HL-60 (cell line): ENCODE measurements around the gene ANO3.

Source experiments
- SPI1 ChIP-seq: IDR thresholded peaks from 2 replicates; pipeline ENCODE4 v1.6.1; 2012; ENCODE audit warnings: low read depth, mild to moderate bottlenecking, borderline replicate concordance
- TF ChIP-seq, protein P1 (sequence below): IDR thresholded peaks from one replicate; pipeline ENCODE4 v1.5.1; 2011; ENCODE audit warnings: low read length, control low read depth, inconsistent platforms; ENCODE audit not compliant: insufficient read depth

DNA sequence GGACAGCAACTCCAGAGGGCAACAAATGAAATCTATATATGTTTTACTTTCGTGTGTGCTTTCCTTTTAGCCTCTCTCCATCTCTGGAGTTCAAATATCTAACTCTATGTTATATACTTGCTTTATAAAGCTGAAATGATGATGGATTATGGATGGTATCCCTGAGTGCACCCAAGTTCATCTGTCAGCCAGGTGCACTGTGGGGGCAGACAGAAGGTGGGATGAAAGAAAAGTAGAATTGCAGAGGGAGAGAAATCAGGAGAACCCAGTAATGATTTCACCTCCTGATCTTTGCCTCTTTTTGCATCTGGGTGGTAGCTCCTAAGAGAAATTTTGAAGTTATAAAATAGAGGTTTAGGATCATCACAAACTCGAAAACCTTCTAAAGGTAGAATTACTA is 237.7 kb downstream of the ANO3 start:
- TF ChIP-seq SPI1 = no peak
- TF ChIP-seq, protein P1, sequence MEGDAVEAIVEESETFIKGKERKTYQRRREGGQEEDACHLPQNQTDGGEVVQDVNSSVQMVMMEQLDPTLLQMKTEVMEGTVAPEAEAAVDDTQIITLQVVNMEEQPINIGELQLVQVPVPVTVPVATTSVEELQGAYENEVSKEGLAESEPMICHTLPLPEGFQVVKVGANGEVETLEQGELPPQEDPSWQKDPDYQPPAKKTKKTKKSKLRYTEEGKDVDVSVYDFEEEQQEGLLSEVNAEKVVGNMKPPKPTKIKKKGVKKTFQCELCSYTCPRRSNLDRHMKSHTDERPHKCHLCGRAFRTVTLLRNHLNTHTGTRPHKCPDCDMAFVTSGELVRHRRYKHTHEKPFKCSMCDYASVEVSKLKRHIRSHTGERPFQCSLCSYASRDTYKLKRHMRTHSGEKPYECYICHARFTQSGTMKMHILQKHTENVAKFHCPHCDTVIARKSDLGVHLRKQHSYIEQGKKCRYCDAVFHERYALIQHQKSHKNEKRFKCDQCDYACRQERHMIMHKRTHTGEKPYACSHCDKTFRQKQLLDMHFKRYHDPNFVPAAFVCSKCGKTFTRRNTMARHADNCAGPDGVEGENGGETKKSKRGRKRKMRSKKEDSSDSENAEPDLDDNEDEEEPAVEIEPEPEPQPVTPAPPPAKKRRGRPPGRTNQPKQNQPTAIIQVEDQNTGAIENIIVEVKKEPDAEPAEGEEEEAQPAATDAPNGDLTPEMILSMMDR = no peak
